Peyer's patch (tissue), 4 donors: Measurements from ENCODE around the gene AUTS2.

Experiments used
- POLR2A ChIP-seq, 2 donors: fragments of 450-650 bp; IDR thresholded peaks; one replicate each; pipeline ENCODE4 v1.5.1; 2017; ENCODE audit warnings: antibody characterized with exemption in 2 of 2, mild to moderate bottlenecking in 2 of 2, moderate library complexity in 2 of 2
- TF ChIP-seq, protein P1 (sequence below), 6 experiments: fragments of 450-650 bp in 4 of 6; fragments of 200-600 bp in 2 of 6; sonication (generic) in 1 of 6; IDR thresholded peaks; one replicate each; pipeline ENCODE4 v1.5.1; 2017 to 2019; ENCODE audit warnings: antibody characterized with exemption in 6 of 6, mild to moderate bottlenecking in 3 of 6, moderate library complexity in 1 of 6

DNA sequence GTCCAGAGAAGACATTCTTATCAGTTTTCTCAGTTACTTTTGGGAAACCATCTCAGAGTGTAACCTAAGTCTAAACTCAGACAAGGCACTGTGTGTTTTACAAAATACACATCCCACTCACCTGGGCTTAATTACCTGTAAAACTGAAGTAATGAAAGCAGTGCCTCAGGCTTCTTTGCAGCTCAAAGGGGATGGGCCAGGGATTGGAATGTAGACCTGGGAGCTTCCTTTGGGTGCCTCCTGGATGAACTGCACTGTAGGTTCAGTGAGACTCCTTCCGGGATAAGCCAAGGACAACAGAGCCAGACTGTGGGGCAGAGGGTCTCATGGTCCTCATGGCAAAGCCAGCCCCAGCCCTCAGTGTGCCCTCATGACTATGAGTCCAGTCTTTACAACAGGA is 861.3 kb downstream of the AUTS2 start:
- TF ChIP-seq, protein P1, sequence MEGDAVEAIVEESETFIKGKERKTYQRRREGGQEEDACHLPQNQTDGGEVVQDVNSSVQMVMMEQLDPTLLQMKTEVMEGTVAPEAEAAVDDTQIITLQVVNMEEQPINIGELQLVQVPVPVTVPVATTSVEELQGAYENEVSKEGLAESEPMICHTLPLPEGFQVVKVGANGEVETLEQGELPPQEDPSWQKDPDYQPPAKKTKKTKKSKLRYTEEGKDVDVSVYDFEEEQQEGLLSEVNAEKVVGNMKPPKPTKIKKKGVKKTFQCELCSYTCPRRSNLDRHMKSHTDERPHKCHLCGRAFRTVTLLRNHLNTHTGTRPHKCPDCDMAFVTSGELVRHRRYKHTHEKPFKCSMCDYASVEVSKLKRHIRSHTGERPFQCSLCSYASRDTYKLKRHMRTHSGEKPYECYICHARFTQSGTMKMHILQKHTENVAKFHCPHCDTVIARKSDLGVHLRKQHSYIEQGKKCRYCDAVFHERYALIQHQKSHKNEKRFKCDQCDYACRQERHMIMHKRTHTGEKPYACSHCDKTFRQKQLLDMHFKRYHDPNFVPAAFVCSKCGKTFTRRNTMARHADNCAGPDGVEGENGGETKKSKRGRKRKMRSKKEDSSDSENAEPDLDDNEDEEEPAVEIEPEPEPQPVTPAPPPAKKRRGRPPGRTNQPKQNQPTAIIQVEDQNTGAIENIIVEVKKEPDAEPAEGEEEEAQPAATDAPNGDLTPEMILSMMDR (IDR thresholded peaks at IDR 0.05) = no peak
- no peak for TF ChIP-seq POLR2A (IDR thresholded peaks at IDR 0.05)
